ENCODE measurements around the gene PIAS3.
"Not testable (repeated sequence)": the region's sequence is repeated elsewhere in the genome, so short reads cannot be mapped to it uniquely, and the experiment has no call there.

PIAS3 gene

DNA sequence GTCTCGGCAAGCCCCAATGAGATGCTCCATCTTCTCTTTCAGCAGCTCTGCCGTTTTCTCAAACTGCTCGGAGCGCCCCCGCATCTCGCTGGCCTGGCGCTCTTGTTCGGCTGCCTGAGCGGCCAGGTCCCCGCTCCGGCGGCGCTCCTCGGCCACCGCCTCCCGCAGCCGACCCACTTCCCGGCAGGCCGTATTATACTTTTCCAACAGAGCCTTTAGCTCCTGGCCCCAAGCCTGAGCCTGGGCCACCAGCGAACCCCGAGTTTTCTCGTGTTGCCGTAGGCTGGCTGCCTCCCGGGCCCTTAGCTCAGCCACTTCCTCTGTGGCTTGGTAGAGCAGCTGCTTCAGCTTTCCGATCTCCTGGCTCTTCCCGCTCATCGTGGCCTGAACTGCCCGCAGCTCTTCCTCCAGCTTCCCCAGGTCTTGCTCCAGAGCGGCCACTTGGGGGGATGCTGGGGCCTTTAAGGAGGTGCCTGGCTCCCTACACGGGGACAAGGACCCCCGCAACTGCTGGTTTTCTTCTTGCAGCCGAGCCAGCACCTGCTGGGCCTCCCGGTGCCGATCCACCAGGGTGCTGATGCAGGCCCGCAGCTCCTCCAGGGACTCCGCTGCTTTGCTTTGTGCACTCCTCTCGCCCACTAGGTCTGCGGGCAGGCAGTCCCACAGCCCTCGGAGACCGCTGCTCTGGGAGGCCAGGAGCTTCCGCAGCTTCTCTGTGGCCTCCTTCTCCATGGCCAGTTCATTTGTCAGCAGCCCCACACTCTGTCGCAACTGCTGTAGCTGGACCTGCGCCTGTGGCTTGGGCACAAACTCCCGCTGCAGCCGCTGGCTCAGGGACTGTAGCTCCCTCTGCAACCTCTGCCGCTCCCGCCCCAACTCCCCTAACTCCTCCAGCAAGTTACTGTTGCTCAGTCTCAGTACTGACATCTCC is 13.4 kb upstream of the PIAS3 start:
- no peak for DNase-seq

DNA sequence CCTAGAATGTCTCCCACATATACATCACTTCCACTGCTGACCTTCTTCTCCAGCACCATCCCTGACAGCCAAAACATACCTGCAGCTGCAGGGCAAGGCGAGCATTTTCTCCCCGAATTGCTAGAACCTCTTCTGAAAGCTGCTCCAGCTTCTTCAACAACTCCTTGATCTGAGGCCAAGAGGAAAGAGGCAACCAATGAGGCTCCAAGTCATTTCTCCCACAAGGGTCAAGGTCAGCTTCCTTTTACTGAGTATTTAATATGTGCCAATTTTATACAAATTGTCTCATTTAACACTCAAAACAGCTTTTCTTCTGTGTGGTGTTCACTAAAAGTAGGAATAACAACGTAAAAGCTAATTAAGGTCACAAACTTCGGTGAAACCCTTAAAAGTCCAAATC is 9.4 kb upstream of the PIAS3 start:
- no peak for DNase-seq

DNA sequence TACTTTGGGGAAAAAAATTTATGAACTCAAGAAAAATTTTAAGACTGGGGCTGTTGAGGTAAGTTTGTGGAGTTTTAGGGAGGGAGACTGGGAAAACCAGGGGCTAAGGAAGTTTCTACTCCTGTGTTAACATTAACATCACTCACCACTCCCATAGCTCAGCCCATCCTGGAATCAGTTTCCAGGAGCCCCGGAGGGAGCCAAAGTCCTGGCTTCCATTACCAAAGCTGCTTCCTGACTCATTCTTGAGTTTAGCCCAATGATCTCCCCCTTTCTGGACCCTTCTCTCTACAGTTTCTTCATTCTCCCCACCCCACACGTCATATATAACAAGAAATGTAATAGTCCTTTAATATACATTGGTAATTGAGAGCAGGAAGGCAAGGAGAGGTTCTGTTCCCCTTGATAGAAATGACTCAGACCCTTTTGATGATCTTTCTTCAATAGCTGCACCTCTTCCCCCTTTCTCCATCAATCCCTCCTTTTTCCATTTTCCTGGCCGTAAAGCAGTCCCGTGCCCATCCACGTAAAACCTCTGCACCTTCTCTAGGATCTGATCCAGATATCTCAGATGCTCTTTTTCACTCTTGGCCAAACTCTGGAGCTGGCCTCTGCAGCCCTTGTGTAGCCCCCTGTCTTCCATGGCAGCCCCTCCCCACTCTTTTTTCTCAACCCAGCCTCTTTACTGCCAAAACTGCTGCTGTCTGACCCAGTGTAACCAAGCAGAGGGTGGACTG is 4.6 kb upstream of the PIAS3 start:
- DNase-seq, result no peak

DNA sequence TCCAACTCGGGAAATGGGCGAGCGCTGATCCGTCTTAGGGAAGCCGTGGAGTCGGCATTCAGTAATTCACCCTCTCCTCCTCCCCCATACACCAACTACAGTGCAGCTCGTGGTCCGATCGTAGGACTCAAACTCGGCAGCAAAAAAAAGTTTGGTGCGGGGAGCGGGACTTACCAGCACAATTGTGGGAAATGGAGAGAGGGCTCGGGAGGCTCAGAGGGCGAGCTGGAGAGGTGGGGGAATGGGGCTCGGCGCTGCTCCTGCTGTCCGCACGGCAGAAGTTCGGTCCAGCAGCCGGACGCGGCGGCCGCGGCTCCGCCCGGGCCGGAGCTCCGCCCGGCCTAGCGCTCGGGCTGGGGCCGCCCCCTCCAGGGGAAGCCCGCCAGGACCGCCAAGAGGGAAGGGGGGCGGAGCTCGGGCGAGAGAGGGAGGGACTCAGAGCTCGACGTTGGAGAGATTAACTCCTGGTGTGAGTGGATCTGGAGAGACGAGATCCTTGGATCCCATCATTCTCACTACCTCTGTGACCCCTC is 676 bp upstream of the PIAS3 start:
- peak; percentile 68 for DNase-seq

DNA sequence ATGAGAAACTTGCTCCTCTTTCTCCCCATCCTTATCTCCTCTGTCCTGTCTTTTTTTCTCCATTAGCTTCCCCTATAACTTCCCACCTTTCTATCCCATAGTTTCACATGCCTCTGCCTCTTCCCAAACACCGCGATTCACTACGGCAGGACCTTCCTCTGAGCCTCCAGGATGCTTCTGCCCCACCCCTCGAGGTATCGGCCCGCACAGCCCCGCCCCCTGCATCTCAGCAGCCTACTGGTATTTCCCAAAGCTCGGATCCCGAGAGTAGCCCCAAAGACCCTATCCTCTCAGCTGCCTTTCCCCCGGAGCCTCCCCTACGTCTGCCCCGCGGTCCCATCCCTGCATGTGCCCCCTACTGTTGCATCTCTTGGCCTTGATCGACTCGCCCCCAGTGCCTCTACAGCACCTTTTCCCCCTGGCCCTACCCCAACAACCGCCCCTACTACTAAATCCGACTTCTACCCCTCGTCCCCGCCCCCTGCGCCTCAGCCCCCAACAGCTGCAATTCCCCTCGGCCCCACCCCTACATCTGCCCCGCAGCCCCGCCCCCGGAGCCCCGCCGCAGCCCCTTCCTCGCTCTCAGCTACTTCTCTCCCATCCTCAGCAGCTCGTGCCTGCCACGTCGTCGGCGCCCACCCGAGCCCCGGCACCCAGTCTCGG is 512 bp downstream of the PIAS3 start:
- DNase-seq, result no peak

DNA sequence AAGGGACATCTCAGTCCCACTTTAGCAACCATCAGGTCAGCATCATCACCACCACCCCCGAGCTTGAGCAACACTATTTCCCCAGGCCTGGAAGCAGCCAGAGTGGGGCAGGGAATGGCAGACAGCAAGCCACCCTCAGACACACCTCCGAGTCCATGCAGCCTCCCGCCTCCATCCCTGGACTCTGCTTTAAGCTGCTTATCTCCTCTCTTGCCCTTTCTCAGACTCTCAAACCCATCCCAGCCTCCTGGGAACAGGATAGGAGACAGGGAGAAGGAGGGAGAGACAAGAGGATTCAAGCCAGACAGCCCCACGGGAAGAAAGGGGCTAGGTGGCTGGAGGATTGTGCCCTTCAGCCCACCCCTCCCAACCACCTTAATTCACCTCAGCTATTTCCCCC is 1.7 kb downstream of the PIAS3 start:
- no peak for DNase-seq

DNA sequence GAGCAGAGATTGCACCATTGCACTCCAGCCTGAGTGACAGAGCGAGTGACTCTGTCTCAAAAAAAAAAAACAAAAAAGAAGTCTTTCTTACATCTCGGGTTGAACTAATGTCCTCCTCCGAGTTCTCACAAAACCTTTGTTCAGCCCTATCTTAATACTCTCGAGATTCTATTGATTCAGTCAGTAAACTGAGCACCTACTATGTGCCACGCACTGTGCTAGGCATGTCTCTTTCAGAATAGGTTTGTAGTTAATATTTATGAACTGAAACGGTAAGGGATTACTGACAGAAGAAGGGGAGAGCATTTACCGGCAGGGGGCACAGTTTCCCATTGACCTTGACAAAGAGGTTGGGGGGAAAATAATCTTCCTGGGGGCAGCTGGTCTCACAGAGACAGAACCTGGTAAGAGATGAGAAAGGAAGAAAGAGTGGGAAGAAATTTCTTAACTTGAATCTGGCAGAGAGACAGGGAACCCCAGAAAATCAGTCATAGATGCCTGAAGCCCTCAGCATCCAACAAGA is 3.4 kb downstream of the PIAS3 start:
- DNase-seq, result no peak

DNA sequence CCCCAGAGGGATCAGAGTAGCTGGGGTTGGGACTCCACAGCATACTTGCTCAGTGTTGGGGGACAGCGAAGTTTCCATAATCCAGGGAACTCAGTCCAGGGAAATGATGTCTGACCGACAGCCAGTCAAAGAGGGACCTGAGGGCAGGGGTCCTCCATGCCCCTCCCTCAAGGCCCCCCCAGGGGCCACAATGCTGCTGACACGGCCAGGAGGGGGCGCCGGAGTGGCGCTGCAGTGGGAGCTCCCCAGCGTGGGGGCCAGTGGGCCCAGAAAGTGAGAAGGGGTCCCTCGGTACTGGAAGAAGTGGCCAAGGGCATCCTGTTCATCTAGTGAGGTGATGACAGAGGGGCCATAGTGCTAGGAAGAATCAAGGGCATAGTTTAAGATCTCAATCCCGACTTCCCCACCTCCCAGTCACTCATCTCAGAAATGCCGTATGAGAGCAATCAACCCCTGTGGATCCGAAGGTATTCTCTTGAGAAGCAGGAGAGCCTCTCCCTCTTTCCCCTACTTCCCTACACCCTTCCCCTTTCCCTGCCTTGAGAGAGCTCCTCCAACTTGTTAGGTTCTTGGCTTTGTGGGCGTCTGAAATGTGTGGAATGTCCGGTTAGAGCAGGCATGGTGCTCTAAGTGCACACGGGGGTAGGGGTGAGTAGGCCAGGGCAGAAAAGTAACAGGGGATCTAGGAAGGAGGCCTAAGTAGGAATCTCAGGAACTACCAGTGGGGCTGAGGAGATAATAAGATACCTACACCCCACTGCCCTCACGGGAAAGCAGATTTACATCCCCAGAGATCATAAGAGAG is 9.3 kb downstream of the PIAS3 start:
- no peak for DNase-seq

DNA sequence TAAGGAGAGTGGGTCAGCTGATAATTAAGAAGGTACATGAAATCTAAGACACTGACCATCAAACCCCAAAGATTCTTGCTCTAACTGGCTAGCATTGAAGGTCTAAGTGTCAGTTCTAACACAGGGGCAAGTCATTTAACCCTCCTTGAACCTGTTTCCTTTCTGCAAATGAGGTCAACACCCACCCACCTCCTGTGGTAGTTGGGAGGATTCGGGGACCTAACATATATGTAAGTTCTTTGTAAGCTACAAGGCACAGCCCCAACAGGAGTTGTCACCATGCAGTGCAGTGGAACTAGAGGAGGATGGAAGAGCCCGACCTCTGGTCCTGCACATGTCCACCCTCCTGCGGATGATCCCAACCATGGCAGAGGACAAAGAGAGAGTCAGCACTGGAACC is 11.1 kb downstream of the PIAS3 start:
- no peak for DNase-seq

DNA sequence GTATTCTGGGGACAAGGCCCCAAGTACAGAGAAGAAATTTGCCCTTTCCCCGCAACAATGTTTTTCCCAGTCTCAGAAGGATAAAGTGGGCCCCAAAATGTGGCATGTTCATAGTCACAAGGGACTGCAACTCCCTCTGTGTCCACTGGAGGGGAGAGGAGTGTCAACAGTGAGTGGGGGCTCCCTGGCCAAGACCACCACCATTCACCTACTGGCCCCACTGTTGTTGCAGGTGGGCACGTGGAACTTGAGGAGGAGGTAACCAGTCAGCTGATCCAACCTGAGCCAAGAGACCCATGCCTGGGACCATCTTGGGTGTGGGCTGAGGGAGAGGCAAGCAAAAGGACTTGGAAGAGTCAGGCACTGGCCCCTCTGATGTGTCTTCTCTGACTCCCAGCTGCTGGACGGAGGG is 12.7 kb downstream of the PIAS3 start:
- no peak for DNase-seq

DNA sequence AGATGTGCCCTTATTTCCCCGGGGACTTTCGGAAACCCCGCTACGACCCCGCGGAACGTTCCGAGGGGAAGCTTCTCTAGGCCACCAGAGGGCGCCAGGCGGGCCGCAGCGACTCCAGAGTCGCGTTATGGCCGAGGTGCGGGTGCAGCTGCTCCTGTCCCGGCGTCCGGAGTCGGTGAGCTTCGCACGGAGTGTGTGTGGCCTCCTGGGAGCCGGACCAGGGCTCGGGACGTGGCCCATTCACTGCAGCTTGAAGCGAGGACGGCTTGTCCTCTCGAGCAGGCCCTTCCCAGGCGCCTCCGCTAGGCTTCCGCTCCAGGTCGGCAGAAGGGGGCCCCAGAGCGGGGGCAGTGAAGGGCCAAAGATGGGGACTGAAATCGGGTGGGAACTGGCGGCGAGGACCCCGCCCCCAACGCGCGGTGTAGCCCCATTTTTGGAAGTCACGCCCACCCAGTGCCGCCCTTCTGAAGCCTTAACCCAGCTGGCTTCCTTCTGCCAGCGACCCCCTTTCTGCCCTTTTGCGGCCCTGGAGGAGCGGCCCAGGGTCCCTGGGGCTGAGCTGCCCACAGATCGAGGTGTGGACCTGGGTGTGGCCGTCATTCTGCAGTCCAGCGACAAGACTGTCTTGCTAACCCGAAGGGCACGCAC is 13.2 kb downstream of the PIAS3 start, which contains the start of gene NUDT17:
NUDT17 (plus strand) TSS at position 117 of the 648 bp plus-strand sequence; CDS start at position 128, 11 bp downstream.
- peak; percentile 63 for DNase-seq

DNA sequence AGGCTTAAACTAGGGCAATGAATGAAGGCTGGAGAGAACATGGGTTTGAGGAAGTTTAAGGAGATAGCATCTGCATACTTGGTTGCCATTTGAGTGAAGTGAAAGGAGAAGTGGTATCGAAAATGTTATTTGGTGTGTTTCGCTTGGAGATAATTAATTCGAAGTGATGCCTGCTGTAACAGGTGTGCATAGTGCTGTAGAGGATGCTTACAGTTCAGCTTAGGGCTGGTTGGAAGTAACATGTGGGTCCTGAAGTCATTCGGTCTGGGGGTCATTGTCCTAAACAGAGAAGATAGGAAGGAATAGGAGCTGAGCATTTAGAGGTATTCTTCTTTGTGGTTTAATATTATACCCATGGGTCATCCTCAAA is 13.8 kb downstream of the PIAS3 start:
- DNase-seq, result no peak

DNA sequence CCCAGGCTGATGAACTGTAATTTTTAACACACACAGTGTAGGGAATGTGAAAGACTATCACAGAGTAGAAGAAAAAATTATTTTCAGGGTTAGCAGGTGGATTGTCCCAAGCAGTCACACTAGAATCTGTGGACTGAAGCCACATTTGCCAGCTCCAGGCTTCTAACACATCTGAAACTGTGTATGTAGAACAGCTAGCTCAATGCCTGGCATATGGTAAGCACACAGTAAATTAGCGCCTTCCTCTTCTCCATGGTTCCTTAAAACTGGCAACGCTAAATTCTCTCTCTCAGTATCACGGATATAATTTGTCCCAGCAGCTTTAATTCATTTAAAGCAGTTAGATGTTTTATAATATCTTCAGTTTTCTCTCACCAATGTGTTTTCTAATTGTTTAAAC is 15.8 kb downstream of the PIAS3 start:
- DNase-seq, result no peak

DNA sequence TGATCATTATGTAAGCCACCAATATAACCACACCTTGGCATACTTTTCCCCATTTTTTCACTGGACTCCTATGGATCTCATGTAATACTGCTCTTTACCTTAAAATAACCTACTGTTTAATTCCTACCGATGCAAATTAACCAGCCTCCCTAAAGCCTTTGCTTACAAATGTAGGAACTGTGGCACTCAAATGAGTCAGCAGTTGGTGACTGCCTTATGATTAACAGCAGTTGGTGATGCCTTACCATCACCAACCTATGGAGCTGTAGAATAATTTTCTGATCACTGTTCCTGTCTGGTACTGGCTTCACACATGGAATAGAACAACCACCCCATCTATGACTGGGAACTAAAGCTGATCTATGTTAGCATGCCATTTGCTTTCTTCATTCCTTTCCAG is 21.2 kb downstream of the PIAS3 start:
- DNase-seq, result no peak

DNA sequence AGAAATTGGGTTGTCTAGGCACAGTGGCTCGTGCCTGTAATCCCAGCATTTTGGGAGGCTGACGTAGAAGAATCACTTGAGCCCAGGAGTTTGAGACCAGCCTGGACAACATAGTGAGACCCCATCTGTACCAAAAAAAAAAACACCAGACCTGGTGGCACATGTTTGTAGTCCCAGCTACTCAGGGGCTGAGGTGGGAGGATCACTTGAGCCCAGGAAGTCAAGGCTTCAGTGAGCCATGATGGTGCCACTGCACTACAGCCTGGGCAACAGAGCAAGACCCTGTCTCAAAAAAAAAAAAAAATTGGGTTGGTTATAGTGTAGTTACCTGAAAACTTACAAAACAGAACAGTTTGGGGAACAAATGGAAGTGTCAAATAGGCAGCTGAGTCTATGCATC is 28.1 kb downstream of the PIAS3 start:
- DNase-seq, result not testable (repeated sequence)

DNA sequence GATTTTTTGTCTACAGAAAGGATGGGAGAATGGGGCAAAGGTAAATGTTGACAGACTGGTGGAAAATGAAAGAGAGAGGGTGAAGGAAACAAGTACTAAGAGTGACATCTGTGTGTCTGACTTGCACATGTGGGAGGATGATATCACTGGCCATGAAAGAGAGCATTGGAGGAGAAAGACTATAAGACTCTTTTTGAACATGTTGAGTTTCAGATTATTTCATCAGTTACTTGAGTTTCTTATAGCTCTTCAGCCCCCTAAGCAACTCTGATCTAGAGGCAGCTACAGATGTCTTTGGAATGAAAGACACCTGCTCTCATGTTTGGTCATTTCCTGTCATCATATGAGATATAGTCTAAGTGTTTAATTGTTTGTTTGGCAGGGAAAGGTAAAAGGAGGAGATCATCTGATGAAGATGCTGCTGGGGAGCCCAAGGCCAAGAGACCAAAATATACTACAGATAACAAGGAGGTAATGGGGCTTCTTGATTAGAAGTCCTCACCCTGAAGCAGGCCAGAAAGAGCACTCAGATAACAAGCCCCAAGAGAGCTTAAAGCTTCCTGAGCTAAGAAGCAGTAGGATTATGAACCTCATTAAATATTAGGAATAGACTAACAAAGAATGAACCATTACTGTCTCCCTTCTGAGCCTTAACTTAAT is 30.4 kb downstream of the PIAS3 start:
- DNase-seq, result no peak

DNA sequence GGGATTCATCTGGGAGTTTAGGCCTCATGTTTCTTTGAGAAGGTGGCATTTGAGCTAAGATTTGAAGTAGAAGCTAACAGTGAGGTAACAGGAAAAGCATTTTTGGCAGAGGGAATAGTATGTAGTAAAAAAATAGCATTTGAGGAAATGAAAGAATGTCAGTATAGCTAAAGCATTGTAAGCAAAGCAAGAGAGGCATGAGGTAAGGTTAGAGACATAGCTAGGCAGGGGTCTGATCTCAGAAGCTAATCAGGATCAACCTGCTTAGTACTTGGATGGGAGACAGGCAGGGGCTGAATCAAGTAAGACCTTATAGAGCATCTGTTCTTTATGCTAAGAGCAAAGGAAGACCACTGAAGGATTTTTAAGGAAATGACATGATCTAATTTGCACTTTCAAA is 30.9 kb downstream of the PIAS3 start:
- DNase-seq, result no peak

DNA sequence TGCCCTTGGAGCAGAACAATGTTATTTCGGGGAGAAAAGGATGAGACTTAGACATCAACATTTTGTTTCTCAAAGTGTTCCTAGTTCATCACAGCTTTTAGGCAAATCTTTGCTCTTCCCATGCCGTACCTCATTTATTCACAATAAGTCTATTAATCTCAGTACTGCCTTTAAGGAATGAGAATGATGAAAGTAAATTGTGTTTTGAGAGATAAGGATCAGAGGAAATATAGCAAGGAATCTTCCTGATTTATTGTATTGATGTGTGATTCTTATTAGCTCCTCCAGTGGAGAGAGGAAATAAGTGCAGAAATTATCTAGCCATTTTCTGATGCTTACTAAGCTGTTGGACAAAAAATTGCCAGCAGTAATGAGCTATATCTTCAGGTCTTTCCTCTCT is 32.9 kb downstream of the PIAS3 start:
- no peak for DNase-seq

DNA sequence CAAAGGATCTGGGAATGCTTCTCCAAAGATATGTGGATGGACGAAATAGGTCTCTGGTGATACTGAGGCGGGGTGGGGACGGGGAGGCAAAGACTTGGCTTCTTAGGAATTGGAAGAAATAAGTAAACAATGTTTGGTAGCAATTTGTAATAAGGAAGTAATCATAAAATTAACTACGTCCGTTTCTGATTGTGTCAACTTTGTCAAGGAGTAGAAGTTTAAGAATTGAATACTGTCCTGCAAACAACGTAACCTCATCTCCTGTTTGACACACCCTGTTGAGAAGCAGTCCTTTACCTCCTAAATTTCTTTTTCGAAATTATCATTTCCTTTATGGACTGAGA is 34.4 kb downstream of the PIAS3 start:
- no peak for DNase-seq

DNA sequence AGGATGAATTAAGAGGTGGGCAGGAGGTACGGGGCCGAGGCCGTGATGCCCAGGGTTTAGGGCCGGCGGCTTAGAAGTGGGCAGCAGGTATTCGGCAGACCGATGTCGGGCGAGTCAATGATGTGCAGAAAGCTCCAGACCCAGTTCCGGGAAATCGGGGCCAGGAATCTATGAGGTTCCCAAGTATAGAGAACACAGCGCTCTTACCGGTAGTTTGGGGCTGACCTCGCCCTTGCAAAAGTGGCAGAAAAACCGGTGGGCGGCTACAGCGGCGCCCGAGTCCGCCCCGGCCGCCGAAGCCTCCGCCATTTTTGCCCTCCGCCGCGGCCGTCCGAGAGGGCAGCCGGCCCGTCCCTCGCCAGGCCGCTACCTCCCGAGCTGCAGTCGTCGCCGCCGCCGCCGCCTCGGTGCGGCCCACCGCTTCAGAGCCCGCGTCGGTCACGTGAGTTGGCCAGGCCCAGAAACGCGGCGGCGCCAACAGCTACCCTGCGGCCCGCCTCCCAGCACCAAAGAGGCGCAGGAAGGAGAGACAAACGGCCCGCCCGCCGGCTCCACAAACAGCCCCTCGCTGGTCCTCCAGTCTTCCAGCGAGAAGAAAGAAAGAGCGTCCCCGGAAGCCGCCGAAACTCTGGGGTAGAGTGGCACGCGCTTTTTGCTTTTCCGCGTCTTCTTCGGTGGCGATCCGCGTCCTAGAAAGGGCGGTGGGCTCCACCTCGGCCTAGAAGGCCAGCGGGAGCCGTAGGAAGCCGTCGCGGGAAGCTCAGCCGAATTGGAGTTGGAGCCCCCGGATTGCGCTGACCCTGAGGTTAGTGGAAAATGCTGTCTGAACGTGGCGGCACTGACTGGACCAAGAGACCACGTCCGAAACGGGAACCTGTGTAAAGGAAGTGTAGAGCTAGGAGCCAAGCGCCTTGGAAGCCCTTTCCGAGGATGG is 35.0 kb downstream of the PIAS3 start, which contains the start of the genes POLR3C and RNF115:
POLR3C (plus strand) TSS at position 636 of the 934 bp plus-strand sequence. CDS start 1,577 bp downstream, outside the sequence.
RNF115 (minus strand) TSS at position 531 of the 934 bp plus-strand sequence; CDS start at position 309, 222 bp downstream.
- DNase-seq, result peak; percentile 86
